Smooth muscle cell (in vitro differentiated cells): ENCODE results near the gene MSX1. TPM values are rescaled to one million over a fixed set of nuclear protein-coding genes. Genes with fewer than 3 reads are reported as not detected.
A peak's percentile ranks its signal among the peaks of the same experiment; 100 is the strongest.

Source experiments
- DNase-seq: peaks from one replicate; lab custom pipeline; 2025; ENCODE audit not compliant: unreplicated experiment; lab: John Stamatoyannopoulos, UW
- H2AFZ ChIP-seq: fragments of 200-600 bp; sonication (generic); 2 replicates; pipeline ENCODE4 v1.6.0; 2016; ENCODE audit warnings: antibody characterized with exemption, low read depth, mild to moderate bottlenecking
- H3F3A ChIP-seq: fragments of 200-600 bp; sonication (generic); 2 replicates; pipeline ENCODE4 v1.6.0; 2017; ENCODE audit warnings: antibody characterized with exemption, low read depth
- H3K27ac ChIP-seq: fragments of 200-600 bp; sonication (generic); 2 replicates; pipeline ENCODE4 v1.5.1; 2016; ENCODE audit warnings: low read depth, mild to moderate bottlenecking
- H3K27me3 ChIP-seq: fragments of 200-600 bp; sonication (generic); 2 replicates; pipeline ENCODE4 v1.6.1; 2016; ENCODE audit warnings: low read depth, mild to moderate bottlenecking
- H3K36me3 ChIP-seq: fragments of 200-600 bp; sonication (generic); 2 replicates; pipeline ENCODE4 v1.5.1; 2016; ENCODE audit warnings: low read depth
- H3K4me1 ChIP-seq: fragments of 200-600 bp; sonication (generic); 2 replicates; pipeline ENCODE4 v1.5.1; 2016; ENCODE audit warnings: low read depth
- H3K4me2 ChIP-seq: fragments of 200-600 bp; sonication (generic); 2 replicates; pipeline ENCODE4 v1.6.0; 2016; ENCODE audit warnings: mild to moderate bottlenecking
- H3K4me3 ChIP-seq: fragments of 200-600 bp; sonication (generic); 2 replicates; pipeline ENCODE4 v1.5.1; 2016; ENCODE audit warnings: mild to moderate bottlenecking
- H3K79me2 ChIP-seq: fragments of 200-600 bp; sonication (generic); 2 replicates; pipeline ENCODE4 v1.6.0; 2016; ENCODE audit warnings: low read depth, mild to moderate bottlenecking
- H3K9ac ChIP-seq: fragments of 200-600 bp; sonication (generic); 2 replicates; pipeline ENCODE4 v1.6.0; 2016; ENCODE audit warnings: low read depth
- H3K9me3 ChIP-seq: fragments of 200-600 bp; sonication (generic); replicated peaks from 2 replicates; pipeline ENCODE4 v1.5.1; 2016; ENCODE audit warnings: low read depth
- H4K20me1 ChIP-seq: fragments of 200-600 bp; sonication (generic); 2 replicates; pipeline ENCODE4 v1.6.0; 2016; ENCODE audit warnings: low read depth
- CTCF ChIP-seq: fragments of 200-600 bp; sonication (generic); IDR thresholded peaks from 2 replicates; pipeline ENCODE4 v1.5.1; 2017; ENCODE audit warnings: borderline replicate concordance, mild to moderate bottlenecking, antibody characterized with exemption; ENCODE audit not compliant: insufficient read depth, poor library complexity, severe bottlenecking
- WGBS: methylation state at CpG from one replicate; pipeline ENCODE4 v1.1.7; 2016; ENCODE audit warnings: low lambda C conversion rate; 5-methylcytosine and 5-hydroxymethylcytosine counted together
- polyA plus RNA-seq: library from polyadenylated mRNA; unstranded; fragments of >200 nt; fragmentation: Nextera tagmentation; extraction: Ambion mirVana; gene quantifications from 2 replicates; pipeline ENCODE4 v1.2.1, GENCODE V29; 2016
- total RNA-seq: library from RNA; depleted of rRNA; stranded (reverse); fragments of >200 nt; gene quantifications from 2 replicates; pipeline ENCODE4 v1.2.3, GENCODE V29; 2014

Gene MSX1
- total and polyA plus RNA-seq, 2 experiments from 2014 or later: 13.4 to 27.5 TPM

GRCh38 chr4:4862071-4862551, 2.6 kb downstream of the MSX1 start:
- H3K27me3 ChIP-seq: peaks cover 64% of the 10 kb centered on the region
- no peak for DNase-seq
- no peak overlapping the region for H2AFZ ChIP-seq
- H3K4me1 ChIP-seq: peaks cover 31% of the 10 kb centered on the region
- H3K9me3 ChIP-seq: no peaks in the 10 kb centered on the region
- no peak overlapping the region for H3K27ac ChIP-seq
- TF ChIP-seq CTCF: no peak
- H3K79me2 ChIP-seq: peaks cover 30% of the 10 kb centered on the region
- peak overlapping the region; percentile 91 for H3K4me3 ChIP-seq
- H4K20me1 ChIP-seq: peaks cover 32% of the 10 kb centered on the region
- H3K4me2 ChIP-seq: peak overlapping the region; percentile 99
- 51% methylated on average over 16 of the region's 16 CpGs for WGBS
- no peak overlapping the region for H3K9ac ChIP-seq
- no peaks in the 10 kb centered on the region for H3K36me3 ChIP-seq
- H3F3A ChIP-seq: peaks cover 20% of the 10 kb centered on the region

- peaks cover 24% of the 10 kb centered on the region for H3K4me1 ChIP-seq
- peaks cover 17% of the 10 kb centered on the region for H3F3A ChIP-seq
- WGBS: 62% methylated on average over 51 of the region's 51 CpGs
- no peak overlapping the region for H3K9ac ChIP-seq
- no peaks in the 10 kb centered on the region for H3K9me3 ChIP-seq
- no peak for TF ChIP-seq CTCF
- peak overlapping the region; percentile 99 for H3K4me2 ChIP-seq
- peak overlapping the region; percentile 91 for H3K4me3 ChIP-seq
- H3K27me3 ChIP-seq: peaks cover 64% of the 10 kb centered on the region
- H3K27ac ChIP-seq: no peak overlapping the region
- H2AFZ ChIP-seq: no peak overlapping the region
- H3K36me3 ChIP-seq: no peaks in the 10 kb centered on the region
- peaks cover 30% of the 10 kb centered on the region for H3K79me2 ChIP-seq
- peaks cover 32% of the 10 kb centered on the region for H4K20me1 ChIP-seq
- no peak for DNase-seq
Observed at GRCh38 chr4:4862665-4863482, 3.4 kb downstream of the MSX1 start.

GRCh38 chr4:4864443-4864939, 5.0 kb downstream of the MSX1 start:
- Histone ChIP-seq H3K79me2 (peaks cover 30% of the 10 kb centered on the region), H3K27me3 (peaks cover 71% of the 10 kb centered on the region), H3K9me3 (no peaks in the 10 kb centered on the region), H3K4me1 (peaks cover 10% of the 10 kb centered on the region), H3K36me3 (no peaks in the 10 kb centered on the region), H2AFZ (peak overlapping the region; percentile 18), H3K4me3 (peak overlapping the region; percentile 46), H4K20me1 (peaks cover 32% of the 10 kb centered on the region), H3K9ac (no peak overlapping the region), H3K4me2 (peak overlapping the region; percentile 91), H3K27ac (no peak overlapping the region), H3F3A (peaks cover 15% of the 10 kb centered on the region)
- no peak for DNase-seq
- no peak for TF ChIP-seq CTCF
- 17% methylated on average over 25 of the region's 25 CpGs for WGBS
